Endothelial cell of umbilical vein (primary cell): ENCODE results near the gene KCTD16.

Source experiments
- CTCF ChIP-seq, 2 donors: IDR thresholded peaks; 1 replicate in 1 of 2; 2 replicates in 1 of 2; pipeline ENCODE4 v1.5.1; 2011; ENCODE audit warnings: low read length in 2 of 2, mild to moderate bottlenecking in 2 of 2, moderate library complexity in 2 of 2, control low read depth in 1 of 2, inconsistent platforms in 1 of 2, low read depth in 1 of 2; ENCODE audit not compliant: insufficient read depth in 1 of 2; ENCODE audit errors: extremely low read depth in 1 of 2
- EZH2 ChIP-seq: IDR thresholded peaks from 2 replicates; pipeline ENCODE4 v1.6.1; 2012; ENCODE audit warnings: borderline replicate concordance, low read depth, mild to moderate bottlenecking, moderate library complexity, low read length, inconsistent platforms; ENCODE audit not compliant: severe bottlenecking
- GATA2 ChIP-seq: IDR thresholded peaks from 2 replicates; pipeline ENCODE4 v1.7.0; 2011; ENCODE audit warnings: low read depth, mild to moderate bottlenecking, moderate library complexity, mixed read lengths, low read length; ENCODE audit not compliant: insufficient read length, insufficient read depth
- MAX ChIP-seq: IDR thresholded peaks from 2 replicates; pipeline ENCODE4 v1.6.1; 2011; ENCODE audit not compliant: insufficient read depth, insufficient read length
- POLR2A ChIP-seq: IDR thresholded peaks from 2 replicates; pipeline ENCODE4 v1.6.1; 2012; ENCODE audit warnings: low read depth, mild to moderate bottlenecking, control low read depth, low read length
- POLR2AphosphoS5 ChIP-seq: IDR thresholded peaks from 2 replicates; pipeline ENCODE4 v1.6.1; 2012; ENCODE audit warnings: low read depth, mild to moderate bottlenecking, control low read depth, low read length, moderate library complexity; ENCODE audit not compliant: insufficient read depth

GRCh38 chr5:144428326-144428725 lies 257.7 kb downstream of the KCTD16 start:
- TF ChIP-seq EZH2 (no peak), CTCF (IDR thresholded peaks at IDR 0.05; ENCODE audit: extremely low read depth in 1 of 2, insufficient read depth in 1 of 2, low read depth in 1 of 2, low read length in 2 of 2) (no peak), POLR2A (no peak), POLR2AphosphoS5 (no peak), MAX (no peak), GATA2 (no peak)
